HG02943 (cell line): ENCODE measurements around the gene OBP2A.
"Not testable (repeated sequence)": the region's sequence is repeated elsewhere in the genome, so short reads cannot be mapped to it uniquely, and the experiment has no call there.

ENCODE experiments used
- ATAC-seq: cut with Tn5 transposase; IDR thresholded peaks from one replicate; pipeline ENCODE4 v1.9.1; 2021; ENCODE audit warnings: mild to moderate bottlenecking, low read depth, moderate library complexity; ENCODE audit not compliant: unreplicated experiment

Gene OBP2A

GRCh38 chr9:135545646-135546176 is at the start of gene OBP2A:
Gene OBP2A, plus strand, starts transcription at chr9:135546126. Its CDS starts 55 bp downstream, at chr9:135546181.
- not testable (repeated sequence) for ATAC-seq

GRCh38 chr9:135498381-135499126 is 47.4 kb upstream of the OBP2A start:
- no peak for ATAC-seq

- peak; percentile 50 for ATAC-seq
Measured at GRCh38 chr9:135499326-135500070, 46.4 kb upstream of the OBP2A start.

DNA sequence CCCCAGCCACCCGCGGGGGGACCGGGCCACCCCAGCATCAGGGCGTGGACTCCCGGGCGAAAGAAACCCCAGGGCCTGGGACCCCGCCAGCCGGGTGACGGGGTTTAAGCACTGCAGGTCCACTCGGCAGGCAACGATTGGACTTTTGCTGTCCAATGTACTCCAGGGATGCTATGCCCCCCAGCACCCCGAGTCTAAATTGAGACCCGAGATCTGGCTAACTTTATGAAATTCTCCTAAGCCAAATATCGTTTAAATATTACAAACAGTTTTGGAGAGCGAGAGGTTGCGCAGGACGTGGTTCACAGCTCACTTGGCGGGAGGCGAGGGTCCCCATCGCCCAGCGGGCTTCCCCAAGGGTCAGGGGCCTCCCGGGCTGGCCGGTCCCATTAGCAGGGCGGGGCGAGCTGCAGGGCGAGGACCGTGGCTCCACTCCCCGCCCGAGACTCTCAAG is 45.8 kb upstream of the OBP2A start:
- peak; percentile 13 for ATAC-seq

GRCh38 chr9:135500525-135501260 is 45.2 kb upstream of the OBP2A start, which contains the start of gene MRPS2:
Gene MRPS2, plus strand, starts transcription at chr9:135500682. Its CDS starts 29 bp downstream, at chr9:135500711.
- peak; percentile 79 for ATAC-seq

GRCh38 chr9:135501261-135502167 is 44.4 kb upstream of the OBP2A start:
- no peak for ATAC-seq

GRCh38 chr9:135502168-135502872 is 43.6 kb upstream of the OBP2A start:
- ATAC-seq: no peak

DNA sequence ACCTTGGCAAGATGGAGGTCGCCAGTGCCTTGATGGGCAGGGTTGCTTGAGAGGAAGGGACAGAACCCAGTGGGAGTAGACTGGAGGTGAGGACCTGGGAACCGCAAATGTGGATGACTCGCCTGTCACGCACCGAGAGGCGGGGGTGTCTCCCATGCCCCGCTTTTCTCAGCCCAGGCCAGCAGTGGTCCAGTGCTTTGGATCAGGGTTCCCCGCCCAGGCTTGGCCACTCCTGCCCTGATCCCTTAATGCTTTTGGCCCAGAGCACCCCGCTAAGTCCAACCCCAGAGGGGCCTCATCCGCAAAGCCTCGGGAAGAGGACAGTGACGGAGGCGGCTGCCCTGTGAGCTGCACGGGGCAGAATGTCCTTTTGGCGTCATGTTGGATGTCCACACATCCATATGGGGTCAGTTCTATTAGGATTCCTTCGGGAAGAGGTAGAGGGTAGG is 43.0 kb upstream of the OBP2A start:
- no peak for ATAC-seq

- ATAC-seq: no peak
Measured at GRCh38 chr9:135503371-135504261, 42.3 kb upstream of the OBP2A start.

- no peak for ATAC-seq
Measured at GRCh38 chr9:135504262-135505243, 41.4 kb upstream of the OBP2A start.

GRCh38 chr9:135505406-135506187 is 40.3 kb upstream of the OBP2A start:
- no peak for ATAC-seq

- no peak for ATAC-seq
Measured at GRCh38 chr9:135506327-135507103, 39.4 kb upstream of the OBP2A start.

DNA sequence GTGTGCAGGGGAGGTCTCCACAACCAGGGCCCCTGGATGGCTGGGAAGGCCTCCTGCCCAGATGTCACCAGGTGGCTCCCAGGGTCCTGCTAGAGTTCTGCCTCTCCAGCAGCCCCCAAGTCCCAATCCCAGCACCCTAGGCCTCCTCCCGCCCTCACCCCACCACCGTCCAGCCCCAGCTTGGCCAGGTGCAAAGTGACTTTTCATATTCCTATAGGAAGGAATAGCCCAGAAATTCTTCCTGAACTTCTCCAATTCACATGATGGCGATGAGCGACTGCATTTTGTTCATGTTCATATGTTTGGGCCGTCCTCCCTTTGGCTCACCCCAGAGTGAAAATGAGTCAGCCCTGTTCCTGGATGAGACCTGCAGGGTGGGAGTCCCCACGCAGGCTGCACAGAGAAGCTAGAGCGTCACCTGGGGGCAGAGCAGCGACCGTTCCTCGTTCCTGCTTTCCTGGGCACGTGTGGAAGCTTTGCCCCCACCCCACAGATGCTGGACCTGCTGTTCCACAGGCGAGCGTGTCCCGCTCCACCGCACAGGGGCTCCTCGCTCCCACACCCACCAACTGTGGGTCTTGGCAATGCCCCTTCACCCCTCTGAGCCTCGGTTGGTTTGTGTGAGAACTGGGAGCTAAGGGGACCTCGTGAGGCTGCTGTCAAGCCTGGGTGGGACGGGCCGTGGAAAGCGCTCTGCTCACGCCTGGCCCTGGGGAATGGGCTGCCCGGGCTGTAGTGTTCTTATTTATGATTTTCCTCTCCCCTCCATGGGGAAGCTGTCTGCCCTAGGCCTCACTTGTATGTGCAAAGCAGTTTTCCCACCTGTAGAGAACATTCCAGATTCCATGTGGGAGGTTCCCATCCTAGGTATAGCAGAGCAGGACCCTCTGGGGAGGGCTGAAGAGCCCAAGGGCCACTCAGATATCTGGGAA is 38.6 kb upstream of the OBP2A start:
- no peak for ATAC-seq

DNA sequence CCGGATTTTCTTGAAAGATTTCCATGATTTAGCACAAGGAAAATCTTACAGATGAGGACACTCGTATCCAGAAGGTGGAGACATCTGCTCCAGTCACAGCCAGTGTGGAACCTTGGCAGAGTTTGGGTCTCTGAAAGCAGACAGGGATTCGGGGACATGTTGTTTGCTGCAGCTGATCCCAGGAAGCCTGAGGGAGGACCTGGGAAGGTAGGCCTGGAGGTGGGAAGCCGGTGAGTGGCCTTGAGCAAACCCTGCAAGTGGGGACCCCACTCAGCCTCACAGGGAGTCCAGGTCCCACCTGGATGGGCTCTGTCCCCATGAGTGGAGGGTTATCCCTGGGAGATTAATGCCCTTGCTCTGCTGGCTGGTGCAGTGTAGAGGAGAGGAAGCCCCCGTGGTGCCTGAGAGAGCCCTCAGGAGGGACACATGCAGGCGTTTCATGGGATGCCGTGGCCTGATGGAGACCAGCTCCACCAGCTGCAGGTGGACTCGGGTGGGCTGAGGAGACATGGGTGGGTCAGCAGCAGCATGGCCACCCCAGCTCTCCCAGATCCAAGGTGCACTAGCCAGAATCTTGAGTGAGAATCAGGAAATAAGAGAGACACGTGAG is 37.6 kb upstream of the OBP2A start:
- no peak for ATAC-seq
